Measurements from ENCODE around the gene GPHA2.

Gene GPHA2

GRCh38 chr11:64909653-64910343 is 25.9 kb downstream of the GPHA2 start:
- DNase-seq: no peak

DNA sequence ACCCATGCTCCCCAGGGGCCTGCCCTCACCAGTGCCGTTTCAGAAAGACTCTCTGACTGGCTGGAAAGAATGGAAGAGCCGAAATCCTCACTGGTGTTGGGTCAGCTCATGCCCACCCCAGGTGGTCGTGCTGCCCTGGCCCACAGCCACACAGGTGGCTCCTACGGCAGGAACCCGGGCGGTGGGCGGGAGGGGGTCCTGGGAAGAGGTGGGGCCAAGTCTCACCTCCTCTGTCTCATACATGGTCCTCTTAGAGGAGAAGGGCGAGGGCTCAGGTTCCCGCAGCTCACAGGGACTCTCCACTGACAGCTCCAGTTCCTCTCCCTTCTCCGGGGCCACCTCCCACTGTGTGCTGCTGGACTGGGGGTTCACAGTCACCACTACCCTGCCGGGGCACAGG is 26.9 kb downstream of the GPHA2 start:
- no peak for DNase-seq

DNA sequence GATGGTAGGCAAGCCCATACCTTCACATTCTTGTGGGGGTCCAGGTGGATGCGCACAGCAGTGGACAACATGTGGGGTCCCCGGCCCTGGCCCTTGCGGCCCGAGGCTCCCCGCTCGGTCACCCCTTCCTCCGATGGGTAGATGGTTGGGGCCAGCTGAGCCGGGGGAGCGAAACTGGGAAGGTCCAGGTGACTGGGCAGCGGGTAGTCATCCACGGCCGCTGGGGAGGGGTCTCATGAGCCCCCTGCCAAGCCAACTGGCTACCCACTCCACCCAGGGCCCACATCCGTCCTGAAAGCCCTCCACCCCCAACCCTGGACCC is 29.4 kb downstream of the GPHA2 start:
- DNase-seq: no peak

GRCh38 chr11:64905516-64906313 is 30.0 kb downstream of the GPHA2 start:
- DNase-seq: no peak

- DNase-seq: no peak
Measured at GRCh38 chr11:64903291-64903833, 32.3 kb downstream of the GPHA2 start.

DNA sequence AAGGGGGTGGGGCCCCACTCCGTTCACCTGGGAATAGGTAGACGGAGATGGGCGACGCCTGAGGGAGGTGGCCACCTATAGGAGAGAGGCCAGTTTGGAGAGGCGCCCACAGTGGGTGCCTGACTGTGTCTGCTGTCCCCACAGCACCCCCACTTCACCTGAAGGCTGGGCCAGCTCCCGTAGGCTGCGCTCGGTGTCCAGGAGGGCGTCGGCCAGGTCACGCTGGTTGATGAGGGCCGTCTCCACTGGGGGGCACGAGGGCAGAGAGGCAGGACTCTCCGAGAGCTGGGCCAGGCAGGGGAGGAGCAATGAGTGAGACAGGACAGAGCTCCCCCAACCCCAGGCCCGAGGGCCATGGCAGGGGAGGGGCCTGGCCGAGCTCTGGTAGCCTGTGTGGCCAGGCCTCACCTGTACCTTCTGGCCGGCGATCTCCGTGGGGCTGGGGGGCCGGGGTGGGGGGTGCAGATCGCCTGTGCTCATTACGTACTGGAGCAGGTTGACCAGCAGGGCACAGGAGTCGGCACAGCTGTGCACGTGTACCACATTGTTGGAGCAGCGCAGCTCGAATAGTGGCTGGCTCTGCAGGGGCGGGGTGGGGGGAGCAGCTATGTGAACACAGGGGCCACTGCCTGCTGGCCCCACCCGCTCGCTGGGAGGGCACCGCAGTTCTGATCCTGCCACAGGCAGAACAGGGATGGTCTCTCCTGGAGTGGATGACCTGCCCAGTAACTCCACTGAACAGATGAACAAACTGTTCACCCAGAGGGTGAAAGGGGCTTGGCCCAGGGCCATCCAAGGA is 33.4 kb downstream of the GPHA2 start:
- DNase-seq: no peak

DNA sequence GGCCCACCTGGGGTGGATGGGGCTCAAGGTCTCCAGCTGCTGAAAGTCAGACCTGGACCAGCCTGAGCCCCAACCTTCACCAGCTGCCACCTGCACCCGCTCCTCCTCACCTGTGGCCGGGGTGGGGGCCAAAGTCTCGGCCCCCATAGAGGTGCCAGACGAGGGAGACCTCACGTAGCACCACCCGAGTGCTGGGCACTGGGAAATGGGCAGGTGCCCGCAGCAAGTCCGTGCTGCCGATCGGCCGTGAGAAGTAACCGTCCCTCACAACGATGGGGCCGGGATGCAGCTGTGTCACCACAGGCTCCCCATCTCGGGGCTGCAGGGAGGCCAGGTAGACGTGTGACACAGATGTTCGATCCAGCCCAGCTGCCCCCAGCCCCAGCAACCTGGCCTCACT is 34.9 kb downstream of the GPHA2 start:
- no peak for DNase-seq

GRCh38 chr11:64900263-64900678 is 35.4 kb downstream of the GPHA2 start:
- no peak for DNase-seq

DNA sequence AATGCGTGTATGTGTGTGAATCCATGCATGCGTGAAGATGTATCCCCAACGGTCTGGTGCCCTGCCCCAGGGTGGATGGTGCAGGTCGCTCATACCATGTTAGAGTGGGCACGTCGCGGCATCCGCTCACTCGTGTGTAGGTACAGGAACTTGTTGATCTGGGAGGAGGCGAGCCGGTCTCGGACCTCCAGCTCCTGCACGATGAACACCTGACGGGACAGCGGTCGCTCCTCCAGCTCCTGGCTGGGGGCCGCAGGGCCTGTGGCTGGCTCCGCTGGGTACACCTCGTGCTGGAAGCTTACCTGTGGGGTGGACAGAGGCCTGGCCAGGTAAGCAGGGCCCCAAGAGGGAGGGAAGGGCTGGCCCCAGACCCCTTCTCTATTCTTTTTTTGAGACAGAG is 37.2 kb downstream of the GPHA2 start:
- DNase-seq: no peak

- DNase-seq: no peak
Measured at GRCh38 chr11:64898076-64898445, 37.6 kb downstream of the GPHA2 start.

GRCh38 chr11:64897381-64898075 is 38.2 kb downstream of the GPHA2 start:
- no peak for DNase-seq

DNA sequence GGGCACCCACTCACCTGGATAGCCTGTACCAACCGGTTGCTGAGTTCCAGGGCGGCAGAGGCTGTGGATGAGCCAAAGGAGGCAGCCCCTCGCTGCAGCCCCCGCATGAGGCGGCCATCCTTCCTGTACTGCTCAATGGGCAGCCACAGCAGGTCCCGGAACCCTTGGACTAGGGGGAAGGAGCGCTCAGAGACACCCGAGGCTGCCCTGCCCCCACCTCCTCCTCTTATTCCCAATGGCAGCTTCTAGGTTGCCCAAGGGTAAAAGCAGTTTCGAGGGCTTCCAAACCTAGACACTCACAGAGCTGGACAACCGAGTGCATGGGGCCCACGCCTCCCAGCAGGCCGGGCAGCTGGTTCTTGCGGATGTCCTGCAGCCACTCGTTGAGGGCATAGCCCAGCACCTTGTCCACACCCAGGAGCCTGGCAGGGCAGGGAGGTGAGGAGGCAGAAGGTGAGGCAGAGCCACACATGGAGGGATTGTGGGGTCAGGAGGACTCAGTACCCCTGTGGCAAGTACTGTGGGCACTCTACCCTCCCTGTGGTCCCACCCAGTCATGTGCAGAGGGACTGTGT is 39.2 kb downstream of the GPHA2 start:
- DNase-seq: no peak

- DNase-seq: no peak
Measured at GRCh38 chr11:64894812-64895452, 40.8 kb downstream of the GPHA2 start.

- peak; percentile 71 for DNase-seq
Measured at GRCh38 chr11:64894070-64894811, 41.5 kb downstream of the GPHA2 start.

DNA sequence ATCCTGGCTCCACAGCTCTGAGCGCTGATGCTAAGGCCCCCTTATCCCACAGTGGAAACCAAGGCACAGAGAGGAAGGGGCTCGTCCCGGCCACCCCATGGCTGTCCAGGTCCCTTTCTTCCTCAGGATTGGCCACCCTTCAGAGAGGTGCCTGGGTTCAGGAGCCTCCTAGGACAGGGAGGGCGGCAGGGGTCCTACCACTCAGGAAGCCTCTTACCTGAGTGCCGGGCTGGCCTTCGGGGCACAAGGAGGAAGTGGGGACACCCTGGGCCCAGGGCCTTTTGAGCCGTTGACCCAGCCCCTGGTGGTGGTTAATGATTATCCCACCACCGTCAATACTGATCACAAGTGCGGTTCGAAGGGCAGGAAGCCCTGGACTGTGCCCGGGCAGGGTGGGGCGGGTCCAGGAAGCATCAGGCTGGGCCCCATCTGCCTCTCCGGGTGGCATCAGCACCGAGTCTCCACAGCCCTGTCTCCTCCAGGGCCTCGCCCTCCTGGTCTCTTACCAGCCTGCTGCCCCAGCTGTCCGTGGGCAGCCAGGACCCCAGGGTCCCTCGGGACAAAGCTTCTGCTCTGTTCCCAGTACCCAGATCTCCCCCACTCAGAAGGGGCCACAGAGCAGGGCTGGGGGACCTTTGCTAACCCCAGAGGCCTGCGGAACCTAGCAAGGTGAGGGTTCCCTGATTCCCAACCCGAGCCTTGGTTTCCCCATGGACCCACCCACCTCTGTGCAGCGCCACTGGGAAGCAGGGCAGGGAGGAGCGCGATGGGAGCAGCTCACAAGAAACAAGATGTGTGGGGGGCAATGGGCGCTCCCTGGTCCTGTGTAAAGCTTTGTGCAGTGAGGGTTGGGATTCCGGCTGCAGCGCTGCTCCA is 42.3 kb downstream of the GPHA2 start:
- DNase-seq: no peak

- DNase-seq: no peak
Measured at GRCh38 chr11:64892838-64893193, 42.9 kb downstream of the GPHA2 start.

- no peak for DNase-seq
Measured at GRCh38 chr11:64892411-64892831, 43.3 kb downstream of the GPHA2 start.

GRCh38 chr11:64891880-64892279 is 43.8 kb downstream of the GPHA2 start:
- DNase-seq: no peak

DNA sequence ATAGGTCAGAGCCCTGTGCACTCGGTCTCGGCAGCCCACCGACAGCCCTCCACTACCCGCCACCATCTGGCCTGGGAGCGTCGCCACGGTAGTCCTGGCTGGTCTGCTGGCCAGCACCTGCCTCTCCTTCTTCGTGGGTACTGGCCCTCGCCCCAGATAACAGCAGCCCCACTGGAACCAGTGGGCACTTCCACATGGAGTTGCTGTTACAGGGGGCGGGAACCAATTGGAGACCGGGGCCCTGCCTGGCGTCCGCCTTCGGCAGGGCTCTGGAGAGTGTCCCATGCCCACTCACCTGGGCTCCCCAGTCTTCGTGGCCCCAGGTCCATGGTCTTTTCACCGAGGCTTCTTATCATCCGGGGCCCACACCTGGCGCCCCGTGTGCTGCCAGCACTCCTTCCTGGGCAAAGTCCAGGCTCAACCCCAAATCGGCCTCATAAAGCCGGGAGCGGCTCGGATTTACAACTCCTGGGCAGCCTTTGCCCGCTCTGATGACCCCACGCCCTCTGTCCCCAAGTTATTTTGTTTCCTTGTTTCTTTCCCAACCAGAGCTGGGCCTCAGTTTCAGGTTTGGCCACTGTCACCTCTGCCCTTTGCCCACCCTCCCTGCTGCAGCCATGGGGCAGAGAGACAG is 44.4 kb downstream of the GPHA2 start:
- DNase-seq: no peak

DNA sequence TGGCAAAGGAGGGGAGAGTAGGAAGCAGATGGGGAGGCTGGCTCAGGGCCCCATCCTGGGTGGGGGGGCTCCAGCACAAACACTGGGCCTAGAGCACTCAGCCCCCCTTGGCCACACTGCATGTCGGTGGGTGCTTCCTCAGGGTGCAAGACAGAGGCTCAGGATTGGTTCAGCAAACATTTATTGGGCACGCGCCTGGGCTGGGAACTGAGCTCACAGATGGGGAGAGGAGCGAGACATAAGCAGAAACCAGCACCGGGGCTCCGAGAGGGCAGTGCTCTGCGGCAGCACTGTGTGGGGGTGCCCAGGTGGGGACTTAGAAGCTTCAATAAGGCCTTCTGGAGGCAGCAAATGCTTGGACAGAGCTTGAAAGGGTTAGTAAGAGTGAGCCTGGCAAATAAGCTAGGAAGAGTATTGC is 45.2 kb downstream of the GPHA2 start:
- no peak for DNase-seq

Measured in fibroblast of skin of back (primary cell).